HG02571 (cell line): Measurements from ENCODE around the gene FAIM2.

Source experiments
- ATAC-seq: cut with Tn5 transposase; IDR thresholded peaks from one replicate; pipeline ENCODE4 v1.9.1; 2021; ENCODE audit warnings: mild to moderate bottlenecking, moderate library complexity; ENCODE audit not compliant: unreplicated experiment

Gene FAIM2

DNA sequence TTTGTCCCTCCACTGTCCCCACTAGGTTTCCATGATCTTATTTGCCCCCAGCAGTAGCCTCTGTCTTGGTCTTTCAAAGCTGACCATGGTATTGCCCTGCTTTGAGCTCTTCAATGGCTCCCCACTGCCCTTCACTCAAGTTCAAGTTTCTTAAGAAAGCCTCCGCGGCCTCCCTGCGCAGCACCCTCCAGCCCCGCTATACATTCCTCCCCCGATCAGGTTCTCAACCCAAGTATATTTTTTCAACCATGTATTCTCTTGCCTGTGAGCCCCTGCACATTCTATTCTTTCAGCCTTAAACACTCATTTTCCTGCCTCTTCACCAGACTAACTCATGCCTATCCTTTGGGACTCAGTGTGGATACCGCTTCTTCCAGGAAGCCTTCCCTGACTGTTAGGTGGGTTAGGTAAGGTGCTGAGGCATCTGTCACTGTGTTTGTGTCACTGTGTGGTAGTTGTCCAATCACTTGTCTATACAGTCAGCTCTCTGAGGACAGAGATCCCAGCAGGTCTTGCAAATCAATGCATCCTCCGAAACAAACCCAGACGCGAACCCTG lies 4.3 kb downstream of the FAIM2 start:
- no peak for ATAC-seq

GRCh38 chr12:49897276-49897675 lies 6.4 kb downstream of the FAIM2 start:
- ATAC-seq: no peak

- ATAC-seq: no peak
These were observed 7.9 kb downstream of the FAIM2 start for GRCh38 chr12:49895773-49896172.

- no peak for ATAC-seq
These were observed 8.9 kb downstream of the FAIM2 start for GRCh38 chr12:49894751-49895148.

DNA sequence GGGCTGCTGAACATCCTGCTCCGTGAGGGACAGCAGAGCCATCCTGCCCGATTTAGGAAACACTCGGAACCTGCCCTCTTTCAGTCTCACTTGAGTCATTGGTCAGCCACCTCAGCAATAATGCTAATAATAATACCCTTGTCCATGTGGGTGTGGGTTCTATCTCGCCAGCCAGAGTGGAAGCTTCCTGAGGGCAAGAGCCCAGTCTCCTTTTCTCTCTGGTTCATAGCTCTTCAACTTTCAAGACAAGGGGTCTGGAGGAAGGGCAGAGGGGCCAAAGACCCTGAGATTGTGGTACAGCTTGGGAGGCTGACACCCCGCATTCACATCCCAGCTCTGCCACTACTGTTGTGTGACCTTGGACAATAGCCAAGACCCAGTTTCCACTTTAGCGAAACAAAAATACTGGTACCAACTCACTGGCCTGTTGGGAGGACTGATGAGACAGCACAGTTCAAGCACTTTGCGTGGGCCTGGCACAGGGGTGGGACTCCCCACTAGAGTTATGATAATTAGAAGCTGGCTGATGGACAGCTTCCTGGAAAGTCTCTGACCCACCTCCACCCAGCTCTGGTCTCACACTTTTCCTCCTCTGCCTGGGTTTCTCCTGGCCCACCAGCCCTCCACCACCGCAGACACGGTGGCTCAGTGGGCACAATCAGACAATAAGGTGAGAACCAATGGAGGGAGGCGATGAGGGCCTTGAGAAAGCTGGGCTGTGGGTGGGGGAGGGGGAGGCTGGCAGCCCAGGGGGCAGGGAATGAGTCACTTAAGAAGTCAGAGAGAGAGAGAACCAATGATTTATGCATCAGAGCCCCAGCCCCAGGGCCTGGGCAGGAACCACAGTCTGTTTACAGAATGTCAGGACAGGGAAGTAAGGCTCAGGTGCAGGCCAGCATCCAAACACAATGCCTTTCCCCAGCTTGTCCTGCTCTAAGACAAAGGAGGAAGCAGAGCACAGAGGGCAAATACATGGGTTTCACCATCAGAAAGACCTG lies 9.6 kb downstream of the FAIM2 start:
- no peak for ATAC-seq

DNA sequence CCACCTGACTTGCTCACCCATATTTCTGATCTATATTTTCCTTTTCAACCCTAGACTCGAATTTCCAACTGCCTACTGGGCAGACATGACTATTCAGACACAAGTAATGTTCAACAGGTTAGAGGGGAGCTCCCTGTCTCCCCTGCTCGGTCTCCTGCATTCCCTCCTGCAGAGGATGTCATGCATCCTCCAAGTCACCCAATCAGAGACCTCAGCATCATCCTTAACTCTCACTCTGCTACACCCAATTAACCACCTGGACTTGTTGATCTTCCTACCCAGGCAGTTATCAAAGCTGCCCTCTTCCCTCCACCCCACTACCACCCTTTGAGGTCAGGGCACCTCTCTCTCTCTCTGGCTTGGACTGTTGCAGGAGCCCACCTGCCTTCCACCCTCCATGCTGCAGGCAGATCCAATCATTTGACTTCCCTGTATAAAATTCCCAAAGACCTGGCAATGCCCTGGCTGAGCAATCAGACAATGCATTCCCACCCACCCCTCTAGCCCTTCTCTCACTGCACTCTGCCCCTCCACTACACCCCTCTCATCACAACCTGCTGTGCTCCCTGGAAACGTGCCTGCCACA lies 10.9 kb downstream of the FAIM2 start:
- no peak for ATAC-seq

GRCh38 chr12:49892084-49892731 lies 11.5 kb downstream of the FAIM2 start:
- ATAC-seq: no peak

DNA sequence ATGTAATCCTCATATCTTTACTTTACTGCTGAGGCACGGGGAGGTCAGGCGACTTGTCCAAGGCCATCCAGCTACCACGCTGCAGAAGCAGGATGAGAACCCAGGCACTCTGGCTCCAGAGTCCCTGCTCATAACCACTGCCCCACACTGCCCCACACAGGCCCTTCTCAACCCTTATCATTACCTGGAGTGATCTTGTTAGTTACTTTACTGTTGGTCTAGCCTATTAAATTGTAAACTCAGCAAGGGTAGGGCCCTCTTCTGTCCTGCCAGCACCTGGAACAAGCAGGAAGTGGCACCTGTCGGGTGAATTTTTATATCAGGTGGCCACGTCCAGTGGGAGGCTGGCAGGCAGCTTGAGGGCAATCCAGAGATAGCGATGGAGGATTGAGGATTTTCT lies 12.2 kb downstream of the FAIM2 start:
- no peak for ATAC-seq

DNA sequence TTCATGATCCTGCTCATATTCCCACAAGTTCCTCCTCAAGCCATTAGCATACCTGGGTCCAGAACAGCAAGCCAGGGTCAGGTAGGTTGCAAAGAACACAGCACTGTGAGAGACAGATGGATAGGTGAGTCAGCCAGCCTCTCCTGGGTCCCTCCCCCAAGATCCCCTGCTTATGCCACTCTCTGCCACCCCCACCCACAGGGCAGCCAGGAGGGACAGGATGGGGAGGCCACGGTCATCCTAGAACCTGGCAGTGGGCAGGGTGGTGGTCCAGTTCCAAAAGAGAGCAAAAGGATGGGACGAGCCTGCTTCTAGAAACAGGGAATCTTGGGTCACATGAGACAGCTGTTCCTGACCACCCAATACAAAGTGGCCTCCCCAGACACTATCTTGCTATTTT lies 12.7 kb downstream of the FAIM2 start:
- no peak for ATAC-seq

DNA sequence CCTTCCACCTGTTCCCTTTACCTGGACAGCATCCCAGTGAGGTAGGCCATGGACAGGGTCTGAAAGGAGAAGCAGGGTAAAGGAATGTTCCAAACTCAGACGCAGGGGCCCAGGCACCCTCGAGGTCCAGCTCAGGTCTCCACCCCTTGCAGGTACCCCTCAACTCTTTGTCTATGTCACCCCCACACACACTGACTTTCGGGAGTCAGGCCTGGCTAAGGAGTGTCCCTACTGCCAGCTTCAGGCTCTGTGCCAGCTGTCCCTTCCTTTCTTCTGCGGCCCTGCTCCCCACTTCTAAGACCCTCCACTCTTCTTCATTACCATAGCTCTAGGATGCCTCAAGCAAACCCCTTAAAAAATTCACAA lies 13.6 kb downstream of the FAIM2 start:
- ATAC-seq: no peak

GRCh38 chr12:49889361-49890095 lies 14.2 kb downstream of the FAIM2 start:
- no peak for ATAC-seq

GRCh38 chr12:49888461-49889151 lies 15.1 kb downstream of the FAIM2 start:
- no peak for ATAC-seq

GRCh38 chr12:49887536-49888401 lies 15.9 kb downstream of the FAIM2 start:
- no peak for ATAC-seq

DNA sequence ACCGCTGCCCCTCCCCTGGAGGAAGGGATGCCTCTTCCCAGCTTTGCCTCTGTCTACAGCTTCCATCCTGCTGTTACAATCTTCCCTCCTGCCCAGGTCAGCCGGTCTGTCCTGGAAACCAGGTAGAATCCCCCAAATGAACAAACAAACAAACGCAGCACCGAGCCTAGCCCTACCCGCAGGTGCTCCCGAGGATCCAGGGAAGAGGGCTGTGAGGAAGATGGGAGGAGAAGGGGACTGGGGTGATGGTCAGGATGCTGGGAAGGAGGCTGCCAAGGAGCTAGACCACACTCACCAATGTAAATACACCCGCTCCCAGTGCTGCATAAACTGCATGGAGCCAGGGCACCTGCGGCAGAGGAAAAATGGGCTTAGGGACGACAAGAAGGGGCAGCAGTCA lies 16.6 kb downstream of the FAIM2 start:
- no peak for ATAC-seq

GRCh38 chr12:49885663-49886461 lies 17.8 kb downstream of the FAIM2 start:
- no peak for ATAC-seq

DNA sequence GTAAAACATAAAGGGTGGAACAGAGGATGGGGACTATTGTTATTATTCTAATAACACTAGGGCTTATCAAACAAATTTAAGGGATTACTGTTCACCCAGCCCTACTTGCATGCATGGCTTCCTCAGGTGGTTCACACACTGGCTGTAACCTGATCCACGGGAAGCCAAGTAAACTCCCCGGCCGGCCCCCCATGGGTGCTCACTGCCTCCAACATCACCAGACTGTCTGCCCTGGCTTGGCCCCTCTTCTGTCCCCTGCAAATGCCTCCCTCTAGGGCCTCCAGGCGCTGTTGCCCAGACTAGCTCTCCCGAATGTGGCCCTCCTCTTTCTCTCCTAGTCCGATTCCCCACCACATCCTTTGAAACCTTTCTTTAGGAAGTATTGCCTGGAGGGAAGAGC lies 18.6 kb downstream of the FAIM2 start:
- no peak for ATAC-seq

DNA sequence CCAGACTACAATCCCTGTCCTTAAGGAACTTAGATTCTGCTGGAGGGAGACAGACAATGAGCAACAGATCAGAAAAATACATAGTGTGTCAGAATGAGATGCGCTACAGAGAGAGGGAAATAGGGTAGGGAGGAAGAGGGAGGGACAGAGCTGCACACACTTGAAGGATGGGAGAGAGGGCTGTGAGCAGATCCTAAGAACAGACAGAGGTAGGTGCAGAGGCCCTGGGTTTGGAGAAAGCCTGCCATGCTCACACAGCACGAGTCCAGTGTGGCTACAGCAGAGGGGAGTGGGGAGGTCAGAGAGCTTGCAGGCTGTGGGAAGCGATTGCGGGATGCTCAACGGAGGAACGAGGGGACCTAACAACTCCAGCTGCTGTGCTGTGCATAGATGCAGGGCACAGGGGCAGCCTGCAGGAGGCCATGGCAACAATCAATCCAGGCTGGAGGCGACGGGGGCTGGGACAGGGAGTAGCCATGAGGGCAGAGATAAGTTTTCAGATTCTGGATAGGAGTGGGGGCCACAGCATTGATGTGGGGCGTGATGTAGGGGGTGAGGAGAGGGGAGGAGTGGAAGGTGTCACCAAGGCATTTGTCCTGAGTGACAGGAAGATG lies 20.7 kb downstream of the FAIM2 start:
- ATAC-seq: no peak

DNA sequence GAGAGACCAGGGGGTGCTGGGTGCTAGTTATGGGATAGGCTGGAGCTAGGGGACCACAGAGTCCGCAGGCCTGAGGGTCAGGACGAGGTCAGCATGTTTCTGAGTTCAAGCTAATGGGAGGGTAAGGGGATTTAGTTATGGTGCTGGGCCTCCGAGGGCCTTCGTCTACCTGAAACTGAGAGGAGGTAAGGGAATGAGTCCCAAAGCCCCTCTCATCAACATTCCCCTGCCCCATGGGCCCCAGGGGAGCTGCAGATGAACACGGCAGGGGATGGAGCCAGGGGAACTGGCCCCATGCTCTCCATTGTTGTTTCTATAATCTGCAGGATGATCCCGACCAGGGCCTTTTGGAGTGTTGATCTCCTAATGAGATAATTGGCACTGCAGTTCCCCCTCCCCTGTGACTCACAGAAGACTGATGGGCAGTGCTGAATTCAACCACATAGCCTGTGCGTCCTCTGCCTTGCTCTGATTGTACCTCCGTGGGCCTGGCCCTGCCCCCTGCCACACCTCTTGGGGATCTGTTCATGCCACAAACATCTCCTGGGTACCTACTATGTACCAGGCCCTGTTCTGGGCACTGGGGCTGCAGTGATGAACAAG lies 21.4 kb downstream of the FAIM2 start:
- ATAC-seq: no peak
